ENCODE measurements around the gene CAPZB.
A peak's percentile ranks its signal among the peaks of the same experiment; 100 is the strongest.
"Not testable (repeated sequence)": the region's sequence is repeated elsewhere in the genome, so short reads cannot be mapped to it uniquely, and the experiment has no call there.

The CAPZB gene

DNA sequence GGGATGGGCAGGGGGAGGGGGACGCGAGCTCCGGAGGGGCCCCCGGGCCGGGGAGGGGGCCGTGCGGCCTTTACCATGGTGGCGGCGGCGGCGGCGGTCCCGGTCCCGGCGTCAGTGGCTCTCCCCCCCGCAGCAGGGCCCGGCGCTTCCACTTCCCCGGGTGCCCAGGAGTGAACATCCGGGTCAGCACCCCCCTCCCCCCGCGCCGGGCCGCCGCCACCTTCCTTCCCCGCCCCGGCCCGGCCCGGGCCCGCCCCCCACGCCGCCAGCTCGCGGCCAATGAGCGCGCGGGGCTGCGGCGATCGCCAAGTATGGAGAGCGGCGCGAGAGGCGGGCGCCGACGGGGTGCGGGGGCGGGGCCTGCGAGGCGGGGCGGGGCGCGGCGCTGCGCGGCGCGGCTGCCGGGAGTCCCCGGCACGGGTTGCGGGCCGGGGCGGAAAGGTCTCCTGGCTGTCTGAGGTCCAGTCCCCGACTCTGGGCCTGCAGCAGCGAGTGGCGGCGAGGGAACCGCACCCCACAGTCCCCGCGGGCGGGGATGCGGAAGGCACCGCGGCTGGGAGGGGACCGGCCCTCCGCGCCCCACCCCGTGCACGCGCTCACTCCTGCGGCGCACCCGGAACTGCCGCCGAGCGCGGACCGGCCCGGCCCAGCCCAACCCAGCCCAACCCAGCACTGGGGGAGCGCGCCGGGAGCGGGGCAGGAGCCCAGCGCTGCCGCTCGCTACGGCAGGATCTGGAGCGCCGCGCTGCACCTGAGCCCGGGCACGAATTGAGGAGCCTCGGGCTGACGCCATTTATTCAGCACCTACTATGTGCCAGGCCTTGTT, at the start of gene CAPZB:
CAPZB (minus strand) TSS at position 178 of the 826 bp plus-strand sequence; CDS start at position 77, 101 bp downstream.
- ATAC-seq, result peak; percentile 93
- peak; percentile 98 for DNase-seq

DNA sequence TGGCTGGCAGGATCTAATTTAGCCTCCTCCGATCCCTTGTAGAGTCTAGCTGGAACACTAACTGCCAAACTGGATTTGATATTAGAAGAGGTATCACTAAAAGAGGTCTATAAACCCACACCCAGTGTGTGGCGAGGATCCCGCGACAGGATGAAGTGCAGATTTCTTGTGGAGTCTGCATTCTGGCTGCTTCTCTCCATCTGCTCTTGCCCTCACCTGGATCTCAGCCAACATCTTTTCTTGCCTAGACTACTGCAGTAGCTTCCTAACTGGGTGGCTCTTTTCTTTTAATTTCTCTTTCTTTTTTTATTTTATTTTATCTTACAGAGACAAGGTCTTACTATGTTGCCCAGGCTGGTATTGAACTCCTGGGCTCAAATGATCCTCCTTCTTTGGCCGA, 48.9 kb upstream of the CAPZB start:
- no peak for DNase-seq
- no peak for ATAC-seq

DNA sequence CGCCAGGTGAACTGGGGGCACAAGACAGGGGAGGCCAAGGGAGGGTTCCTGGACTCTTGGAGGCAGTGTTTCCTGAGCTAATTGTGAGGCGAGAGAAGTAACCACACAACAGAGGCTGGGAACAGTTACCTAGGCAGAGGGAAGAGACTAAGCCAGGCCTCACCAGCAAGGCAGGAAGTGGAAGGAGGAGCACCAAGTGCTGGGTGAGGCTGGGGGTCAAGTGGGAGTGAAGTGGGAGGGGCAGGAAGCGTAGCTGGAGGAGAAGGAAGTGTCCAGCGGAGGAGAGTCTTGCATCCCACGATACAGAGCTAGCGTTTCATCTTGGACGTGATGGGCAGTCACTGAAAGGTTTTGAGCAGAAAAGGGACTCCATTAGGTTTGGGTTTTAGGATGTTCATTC, 48.3 kb upstream of the CAPZB start:
- no peak for DNase-seq
- no peak for ATAC-seq

DNA sequence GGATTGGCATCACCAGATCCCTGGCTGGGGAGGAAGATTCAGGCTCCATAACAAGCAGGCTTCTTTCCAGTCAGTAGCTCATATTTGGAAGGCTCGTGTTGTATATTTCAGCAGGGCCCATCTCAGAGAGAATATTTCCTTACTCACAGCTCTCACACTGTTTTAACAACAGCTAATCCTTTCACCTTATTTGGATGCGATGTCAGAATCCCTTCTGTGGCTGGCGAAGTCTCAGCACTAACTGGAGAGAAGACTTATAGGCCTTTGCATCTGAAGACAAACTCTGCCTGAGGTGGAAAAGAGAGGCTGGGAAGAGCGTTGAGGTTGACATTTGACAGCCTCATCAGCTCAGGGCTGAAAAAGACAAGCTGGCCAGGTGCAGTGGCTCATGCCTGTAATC, 47.2 kb upstream of the CAPZB start:
- ATAC-seq, result no peak
- DNase-seq, result no peak

DNA sequence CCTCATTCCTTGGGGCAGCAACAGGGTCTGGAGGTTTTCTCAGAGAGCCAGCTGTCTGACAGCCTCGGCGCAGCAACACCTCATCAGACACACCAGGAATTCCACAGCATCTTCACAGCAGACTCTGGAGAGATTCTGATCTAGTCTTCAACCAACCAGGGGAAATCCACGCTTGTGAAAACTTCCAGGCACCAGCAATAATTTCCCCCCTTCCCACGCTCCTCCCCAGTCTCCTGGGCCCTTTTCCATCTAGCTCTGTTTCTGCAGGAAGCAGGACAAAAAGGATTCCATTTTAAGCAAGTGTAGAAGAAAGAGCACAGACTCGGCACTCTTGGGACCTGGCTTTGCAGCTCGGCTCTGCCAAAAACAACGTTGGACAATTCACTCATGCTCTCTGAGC, 44.3 kb upstream of the CAPZB start:
- DNase-seq (no peak), ATAC-seq (no peak)

GRCh38 chr1:19528438-19528837, 43.1 kb upstream of the CAPZB start:
- ATAC-seq (no peak), DNase-seq (no peak)

DNA sequence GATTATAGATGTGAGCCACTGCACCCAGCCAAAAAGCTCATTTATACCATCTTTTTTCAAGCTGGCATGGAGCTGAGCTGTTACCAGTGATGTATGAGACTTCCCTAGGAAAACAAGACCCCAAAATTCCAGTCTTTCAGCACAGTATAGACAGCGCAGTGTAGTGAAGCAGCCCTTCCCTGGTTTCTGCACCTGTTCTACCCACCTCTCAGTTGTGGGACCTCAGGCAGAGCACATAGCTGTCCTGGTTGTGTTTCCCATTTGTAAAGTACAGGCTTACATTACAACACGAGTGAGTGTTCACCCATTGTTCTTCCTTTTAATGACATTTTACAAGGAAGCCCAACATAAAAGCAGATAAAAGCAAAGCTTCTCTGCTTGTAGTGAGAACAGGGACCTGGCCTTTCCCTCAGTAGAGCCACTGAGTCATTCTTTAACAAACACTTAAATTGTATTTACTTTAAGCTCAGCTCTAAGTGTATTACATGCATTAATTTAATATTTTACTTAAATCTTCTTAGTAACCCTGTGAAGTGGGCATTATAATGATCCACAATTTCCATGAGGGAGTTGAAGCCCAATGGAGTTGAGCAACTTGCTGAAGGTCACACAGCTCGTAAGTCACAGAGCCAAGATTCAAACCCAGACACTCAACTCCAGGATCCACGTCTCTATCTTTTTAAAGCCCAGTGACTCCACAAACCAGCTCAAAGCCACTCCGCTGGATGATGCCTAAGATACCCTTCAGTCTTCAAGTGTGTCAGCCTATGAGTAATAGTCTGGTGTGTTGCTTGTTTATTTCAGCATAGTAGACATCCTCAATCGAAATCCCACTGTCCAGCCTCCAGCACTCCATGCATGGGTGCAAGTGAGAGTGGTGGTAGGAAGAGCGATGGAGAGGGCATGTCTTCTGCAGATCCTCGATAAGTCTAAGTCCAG, 40.5 kb upstream of the CAPZB start:
- ATAC-seq (no peak), DNase-seq (no peak)

- ATAC-seq (no peak), DNase-seq (no peak)
Measured at GRCh38 chr1:19524791-19525190, 39.5 kb upstream of the CAPZB start.

GRCh38 chr1:19522570-19522969, 37.2 kb upstream of the CAPZB start:
- not testable (repeated sequence) for DNase-seq, ATAC-seq

DNA sequence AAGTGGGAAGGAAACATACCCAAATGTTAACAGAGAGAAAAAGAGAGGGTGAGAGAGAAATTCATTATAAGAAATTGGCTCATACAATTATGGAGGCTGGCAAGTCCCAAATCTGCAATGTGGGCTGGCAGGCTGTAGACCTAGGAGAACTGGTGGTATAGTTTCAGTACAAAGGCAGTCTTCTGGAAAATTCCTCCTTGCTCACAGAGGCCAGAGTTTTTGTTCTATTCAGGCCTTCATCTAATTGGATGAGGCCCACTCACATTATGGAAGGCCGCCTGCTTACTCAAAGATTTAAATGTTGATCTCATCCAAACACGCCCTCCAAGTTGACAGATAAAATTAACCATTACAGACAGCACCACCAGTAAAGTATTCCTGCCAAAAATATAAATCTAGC, 36.1 kb upstream of the CAPZB start:
- no peak for DNase-seq
- ATAC-seq, result no peak

GRCh38 chr1:19517017-19517416, 31.7 kb upstream of the CAPZB start:
- no peak for DNase-seq
- ATAC-seq, result no peak

GRCh38 chr1:19515201-19515600, 29.9 kb upstream of the CAPZB start:
- ATAC-seq (no peak), DNase-seq (no peak)

GRCh38 chr1:19514391-19514831, 29.1 kb upstream of the CAPZB start:
- no peak for DNase-seq
- ATAC-seq, result no peak

DNA sequence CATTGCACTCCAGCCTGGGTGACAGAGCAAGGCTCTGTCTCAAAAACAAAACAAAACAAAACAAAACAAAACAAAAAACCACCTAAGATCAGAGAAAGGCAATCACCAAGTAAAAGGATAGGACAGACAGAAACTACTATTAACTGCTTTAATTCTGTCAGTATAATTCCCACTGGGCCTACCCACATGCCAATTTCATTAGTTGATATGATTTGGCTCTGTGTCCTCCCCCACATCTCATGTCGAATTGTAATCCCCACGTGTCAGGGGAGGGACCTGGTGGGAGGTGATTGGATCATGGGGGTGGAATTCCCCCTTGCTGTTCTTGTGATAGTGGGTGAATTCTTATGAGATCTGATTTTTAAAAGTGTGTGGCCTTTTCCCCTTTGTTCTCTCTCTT, 27.2 kb upstream of the CAPZB start:
- ATAC-seq (no peak), DNase-seq (no peak)

DNA sequence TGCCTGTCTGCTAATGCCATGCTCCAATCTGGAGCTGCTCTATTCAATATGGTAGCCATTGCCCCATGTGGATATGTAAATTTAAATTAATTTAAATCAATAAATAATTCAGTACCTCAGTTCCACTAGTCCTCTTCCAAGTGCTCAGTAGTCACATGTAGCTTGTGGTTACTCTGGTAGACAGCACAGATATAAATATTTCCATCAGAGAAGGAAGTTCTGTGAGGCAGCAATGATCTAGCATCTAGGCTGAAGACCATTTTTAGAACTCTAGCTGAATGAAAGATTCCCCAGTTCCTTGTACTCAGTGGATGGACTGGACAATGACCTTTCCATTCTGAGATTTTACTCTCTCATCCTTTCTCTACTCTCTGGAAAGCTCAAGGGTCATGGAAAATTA, 25.8 kb upstream of the CAPZB start:
- ATAC-seq, result no peak
- no peak for DNase-seq

DNA sequence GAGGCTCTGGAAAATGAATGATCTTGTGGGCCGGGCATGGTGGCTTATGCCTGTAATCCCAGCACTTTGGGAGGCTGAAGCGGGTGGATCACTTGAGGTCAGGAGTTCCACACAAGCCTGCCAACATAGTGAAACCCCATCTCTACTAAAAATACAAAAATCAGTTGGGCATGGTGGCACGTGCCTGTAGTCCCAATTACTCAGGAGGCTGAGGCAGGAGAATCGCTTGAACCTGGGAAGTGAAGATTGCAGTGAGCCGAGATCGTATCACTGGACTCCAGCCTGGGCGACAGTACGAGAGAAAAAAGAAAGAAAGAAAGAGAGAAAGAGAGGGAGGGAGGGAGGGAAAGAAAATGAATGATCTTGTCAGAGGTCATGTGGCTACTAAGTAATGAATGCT, 24.3 kb upstream of the CAPZB start:
- ATAC-seq, result not testable (repeated sequence)

GRCh38 chr1:19507516-19507915, 22.2 kb upstream of the CAPZB start:
- no peak for DNase-seq
- ATAC-seq, result no peak

More for the DNA sequence above, 24.3 kb upstream of the CAPZB start:
- not testable (repeated sequence) for DNase-seq

- ATAC-seq, result no peak
- DNase-seq, result no peak
Measured at GRCh38 chr1:19505693-19506457, 20.5 kb upstream of the CAPZB start.

DNA sequence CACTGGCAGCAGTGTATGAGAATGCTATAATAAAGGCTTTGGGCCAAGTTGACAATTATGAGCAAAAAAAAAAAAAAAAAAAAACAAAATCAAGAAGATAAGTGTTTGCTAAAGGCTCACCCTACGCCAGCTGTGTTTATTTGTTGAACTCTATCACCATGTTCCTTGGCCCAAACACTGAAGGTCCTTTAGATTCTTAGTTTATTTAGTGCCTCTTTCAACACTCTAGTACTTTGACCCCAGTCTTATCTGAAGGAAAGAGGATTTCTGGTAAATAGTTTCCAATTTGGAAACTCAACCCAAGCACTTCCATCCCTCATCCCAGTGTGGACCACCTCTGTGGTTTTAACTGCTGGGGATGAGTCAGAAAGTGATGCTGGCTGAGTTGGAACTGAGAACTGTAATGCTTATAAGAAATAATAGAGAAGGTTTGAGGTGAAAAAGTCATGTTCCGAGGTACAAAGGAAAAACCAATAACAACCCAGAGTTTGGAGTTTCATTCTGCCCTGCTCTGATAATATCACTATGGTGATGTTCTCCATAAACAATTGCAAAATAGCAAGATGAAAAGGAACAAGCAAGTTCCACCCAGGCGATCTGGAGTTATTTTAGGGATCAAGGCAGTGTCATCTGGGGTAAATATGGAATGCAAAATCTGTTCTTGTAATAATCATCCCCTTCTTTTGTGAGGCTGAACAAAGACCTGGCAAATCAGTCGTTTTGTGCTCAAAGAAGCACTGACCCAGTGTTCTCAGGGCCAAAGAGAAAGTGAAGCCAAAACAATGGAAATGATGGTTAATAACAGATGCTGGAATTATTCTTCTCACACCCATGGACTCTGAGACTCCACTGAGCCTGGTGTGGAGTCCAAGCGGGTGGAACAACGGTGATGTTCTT, 19.7 kb upstream of the CAPZB start:
- DNase-seq, result no peak
- ATAC-seq, result peak; percentile 28

DNA sequence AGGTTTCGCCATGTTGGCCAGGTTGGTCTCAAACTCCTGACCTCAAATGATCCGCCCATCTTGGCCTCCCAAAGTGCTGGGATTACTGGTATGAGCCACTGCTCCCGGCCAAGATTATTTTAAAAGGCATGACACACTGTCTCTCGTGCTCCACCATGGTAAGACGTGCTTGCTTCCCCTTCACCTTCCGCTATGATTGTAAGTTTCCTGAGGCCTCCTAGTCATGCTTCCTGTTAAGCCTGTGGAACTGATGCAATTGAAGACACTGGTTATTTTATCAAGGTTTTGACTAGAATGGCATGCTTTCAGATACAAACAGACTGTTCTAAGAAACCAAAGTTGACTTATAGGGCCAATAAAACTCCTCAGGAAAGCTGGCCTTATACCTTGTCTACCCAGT, 16.9 kb upstream of the CAPZB start:
- not testable (repeated sequence) for DNase-seq, ATAC-seq

- not testable (repeated sequence) for ATAC-seq, DNase-seq
Measured at GRCh38 chr1:19499887-19500286, 14.5 kb upstream of the CAPZB start.
